HG02884 (cell line): ENCODE results near the gene SAMD8.

ENCODE experiments used
- ATAC-seq: cut with Tn5 transposase; IDR thresholded peaks from one replicate; pipeline ENCODE4 v1.9.1; 2021; ENCODE audit warnings: mild to moderate bottlenecking, moderate library complexity; ENCODE audit not compliant: unreplicated experiment

SAMD8 gene

DNA sequence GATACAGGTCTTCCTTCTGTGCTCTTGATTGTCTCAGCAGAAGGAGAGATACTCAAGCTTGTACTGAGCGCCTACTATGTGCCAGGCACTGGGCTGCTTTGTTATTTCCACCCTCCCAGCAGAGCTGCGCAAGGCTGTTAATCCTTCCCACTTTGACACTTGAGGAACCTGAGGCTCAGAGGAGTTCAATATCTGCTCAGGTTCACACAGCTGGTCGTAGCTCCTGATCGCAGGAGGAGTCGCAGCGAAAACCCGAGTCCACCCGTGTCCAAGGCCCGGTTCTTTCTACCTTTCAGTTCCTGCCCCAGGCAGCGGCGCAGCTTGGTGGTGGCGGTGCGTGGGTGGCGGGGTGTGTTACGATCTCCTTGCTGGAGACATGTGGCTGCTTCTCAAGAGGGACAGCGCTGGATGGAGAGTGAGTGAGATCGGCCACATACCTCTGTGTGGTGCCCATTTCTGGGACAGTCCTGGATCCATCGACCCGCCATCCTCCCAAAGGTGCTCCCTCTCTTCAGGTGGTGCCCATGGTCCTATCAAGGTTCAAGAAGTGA is 26.5 kb upstream of the SAMD8 start:
- no peak for ATAC-seq

DNA sequence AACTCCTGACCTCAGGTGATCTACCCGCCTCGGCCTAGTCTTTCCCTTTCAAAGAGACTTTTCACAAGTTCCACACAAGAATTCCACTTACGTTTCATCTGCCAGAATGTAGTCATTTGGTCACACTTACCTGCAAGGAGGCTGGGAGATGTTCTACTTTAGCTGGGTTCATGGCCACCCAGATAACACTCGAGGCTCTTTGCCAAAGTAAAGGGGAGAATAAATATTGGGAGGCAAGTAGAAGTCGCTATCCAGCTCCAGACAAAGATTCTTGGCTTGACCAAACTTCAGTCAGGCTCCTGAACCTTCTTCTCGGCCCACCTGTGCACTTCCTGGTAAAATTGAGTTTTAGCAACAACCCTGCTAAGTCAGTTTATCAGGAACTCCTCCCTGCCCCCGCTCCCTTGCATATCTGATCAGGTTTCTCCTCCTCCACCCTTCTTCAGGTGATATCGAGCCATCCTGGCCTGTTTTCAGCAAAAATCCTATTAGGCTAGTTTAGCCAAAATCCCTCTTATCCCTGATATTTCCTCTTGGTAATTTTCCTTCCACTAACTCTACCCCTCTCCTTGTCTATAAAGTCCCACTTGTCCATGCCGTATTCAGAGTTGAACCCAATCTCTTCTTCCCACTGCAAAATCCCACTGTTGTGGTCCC is 25.1 kb upstream of the SAMD8 start:
- ATAC-seq = no peak

DNA sequence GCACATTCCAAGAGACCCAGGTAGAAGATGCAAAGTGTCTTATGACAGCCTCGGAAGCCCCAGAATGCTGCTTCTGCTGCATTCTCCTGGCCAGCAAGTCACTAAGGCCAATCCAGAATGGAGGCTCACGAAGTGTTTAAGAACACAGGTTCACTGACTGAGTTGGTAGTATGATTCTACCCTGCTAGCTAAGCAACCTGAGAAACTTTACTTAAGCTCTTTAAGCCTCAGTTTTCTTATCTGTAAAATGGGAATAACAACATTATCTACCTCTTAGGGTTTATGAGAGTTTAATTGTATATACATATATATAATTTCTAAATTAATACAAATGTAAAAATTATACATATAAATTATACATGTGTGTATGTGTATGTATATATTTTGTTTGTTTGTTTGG is 22.8 kb upstream of the SAMD8 start:
- no peak for ATAC-seq

DNA sequence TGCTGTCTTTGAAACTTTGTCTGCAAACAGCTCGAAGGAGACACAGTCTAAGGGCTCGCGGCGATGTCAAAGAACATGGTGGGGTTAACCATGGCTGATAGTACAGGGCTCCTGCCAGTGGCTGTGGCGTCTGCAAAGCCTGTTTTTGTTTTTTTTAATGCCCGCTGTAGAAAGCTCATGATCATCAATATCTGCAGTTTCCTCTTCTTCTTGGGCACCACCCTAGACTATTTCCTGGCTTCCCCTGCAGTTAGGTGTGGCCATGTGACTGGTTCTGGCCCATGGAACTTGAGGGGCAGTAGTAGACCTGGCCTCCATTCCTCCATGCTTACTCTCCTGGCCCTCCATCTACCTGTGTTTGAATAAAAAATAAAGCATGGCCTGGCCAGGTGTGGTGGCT is 21.8 kb upstream of the SAMD8 start:
- ATAC-seq = no peak

GRCh38 chr10:75091146-75091545 is 20.3 kb upstream of the SAMD8 start:
- ATAC-seq = no peak

- no peak for ATAC-seq
Measured at GRCh38 chr10:75094465-75094864, 17.0 kb upstream of the SAMD8 start.

DNA sequence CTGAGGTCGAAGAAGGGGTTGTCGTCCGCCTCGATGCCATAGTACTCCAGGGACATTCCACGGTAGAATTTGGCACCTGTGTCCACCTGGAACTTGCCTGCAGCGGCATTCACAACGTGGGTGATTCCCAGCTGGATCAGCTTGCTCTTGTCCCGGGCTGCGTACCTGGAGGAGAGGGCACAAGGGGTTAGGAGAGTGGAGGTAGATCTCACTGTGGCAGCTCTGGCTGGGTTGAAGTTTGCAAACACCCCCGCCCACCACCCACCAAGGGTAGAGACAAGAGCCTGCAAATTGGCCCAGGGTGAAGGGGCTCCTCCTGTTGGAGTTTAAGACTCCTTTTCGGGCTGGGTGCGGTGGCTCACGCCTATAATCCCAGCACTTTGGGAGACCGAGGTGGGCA is 15.8 kb upstream of the SAMD8 start:
- ATAC-seq = no peak

DNA sequence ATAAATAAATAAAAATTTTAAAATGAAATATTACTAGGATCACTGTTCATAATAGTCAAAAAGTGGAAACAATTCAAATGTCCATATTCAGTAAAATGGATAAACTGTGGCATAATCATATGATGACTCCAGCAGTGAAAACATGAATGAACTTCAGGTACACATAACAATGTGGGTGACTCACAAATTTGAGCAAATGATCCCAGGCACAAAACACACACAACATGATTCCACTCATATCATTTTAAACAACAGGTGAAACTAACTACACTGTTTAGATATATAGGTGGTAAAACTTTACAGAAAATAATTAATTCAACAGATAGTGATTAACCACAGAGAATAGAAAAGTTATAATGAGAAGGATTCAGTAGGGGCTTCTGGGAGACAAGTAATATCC is 14.7 kb upstream of the SAMD8 start:
- ATAC-seq = no peak

DNA sequence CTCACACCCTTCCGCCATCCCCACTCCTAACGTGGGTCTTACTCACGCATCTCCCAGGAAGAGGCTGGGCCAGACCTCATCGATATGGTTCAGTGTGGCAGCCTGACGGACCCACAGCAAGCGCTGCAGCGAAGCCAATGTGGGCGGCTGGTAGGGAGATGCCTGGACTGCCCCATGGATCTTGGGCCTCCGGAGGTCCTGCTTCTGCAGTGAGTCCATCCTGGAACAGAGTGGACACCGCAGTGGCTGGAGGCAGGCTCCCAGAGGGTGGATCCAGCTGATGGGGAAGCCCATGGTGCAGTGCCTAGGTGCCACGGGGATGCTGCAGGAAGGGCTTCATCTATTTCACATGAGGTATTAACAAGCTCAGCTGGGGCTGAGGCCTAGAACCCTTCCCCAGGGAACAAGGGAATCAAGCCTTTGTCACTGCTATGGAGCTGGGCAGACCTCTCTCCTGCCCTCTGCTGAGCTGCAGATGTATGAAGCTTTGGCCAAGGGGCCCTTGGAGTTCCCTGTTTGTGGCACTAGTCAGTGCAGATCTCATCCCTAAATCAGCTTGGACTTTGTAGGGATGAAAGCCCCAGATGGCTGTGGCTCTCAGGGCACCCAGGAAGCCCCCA is 13.7 kb upstream of the SAMD8 start:
- ATAC-seq = no peak

DNA sequence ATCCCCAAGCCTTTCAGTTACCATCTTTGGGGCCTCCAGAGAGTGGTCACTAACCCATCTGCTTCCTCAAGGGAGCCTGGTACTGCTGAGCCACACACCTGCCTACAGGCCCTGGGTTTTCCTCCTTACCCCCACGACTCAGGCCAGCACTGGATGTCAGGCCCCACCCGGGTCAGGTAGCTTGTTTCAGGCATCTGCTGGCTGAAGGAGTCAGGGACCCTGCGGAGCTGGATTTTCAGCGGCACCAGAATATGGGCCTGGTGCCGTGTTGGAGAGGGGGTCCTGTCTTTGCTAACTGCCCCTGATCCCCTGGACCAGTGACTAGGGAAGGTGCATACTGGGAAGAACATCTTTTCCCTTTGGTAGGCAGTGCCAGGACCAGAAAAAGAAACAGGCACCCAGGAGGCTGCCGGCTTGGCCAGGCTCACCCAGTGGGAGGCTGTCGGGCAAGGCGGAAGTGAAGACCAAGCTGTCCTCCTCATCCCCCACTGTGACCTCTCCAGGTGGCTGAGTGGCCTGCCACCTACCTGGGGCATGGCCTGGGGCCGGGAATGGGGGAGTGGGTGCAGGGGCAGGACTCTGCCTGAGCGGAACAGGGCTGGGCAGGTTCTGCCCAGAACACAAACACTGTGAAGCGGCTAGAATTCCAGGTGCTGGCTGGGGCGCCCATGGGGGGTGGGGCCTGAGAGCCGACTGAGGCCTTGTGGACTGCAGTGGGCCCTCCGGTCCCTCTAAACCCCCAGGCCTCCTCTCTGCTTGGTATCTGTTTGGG is 12.4 kb upstream of the SAMD8 start:
- no peak for ATAC-seq

DNA sequence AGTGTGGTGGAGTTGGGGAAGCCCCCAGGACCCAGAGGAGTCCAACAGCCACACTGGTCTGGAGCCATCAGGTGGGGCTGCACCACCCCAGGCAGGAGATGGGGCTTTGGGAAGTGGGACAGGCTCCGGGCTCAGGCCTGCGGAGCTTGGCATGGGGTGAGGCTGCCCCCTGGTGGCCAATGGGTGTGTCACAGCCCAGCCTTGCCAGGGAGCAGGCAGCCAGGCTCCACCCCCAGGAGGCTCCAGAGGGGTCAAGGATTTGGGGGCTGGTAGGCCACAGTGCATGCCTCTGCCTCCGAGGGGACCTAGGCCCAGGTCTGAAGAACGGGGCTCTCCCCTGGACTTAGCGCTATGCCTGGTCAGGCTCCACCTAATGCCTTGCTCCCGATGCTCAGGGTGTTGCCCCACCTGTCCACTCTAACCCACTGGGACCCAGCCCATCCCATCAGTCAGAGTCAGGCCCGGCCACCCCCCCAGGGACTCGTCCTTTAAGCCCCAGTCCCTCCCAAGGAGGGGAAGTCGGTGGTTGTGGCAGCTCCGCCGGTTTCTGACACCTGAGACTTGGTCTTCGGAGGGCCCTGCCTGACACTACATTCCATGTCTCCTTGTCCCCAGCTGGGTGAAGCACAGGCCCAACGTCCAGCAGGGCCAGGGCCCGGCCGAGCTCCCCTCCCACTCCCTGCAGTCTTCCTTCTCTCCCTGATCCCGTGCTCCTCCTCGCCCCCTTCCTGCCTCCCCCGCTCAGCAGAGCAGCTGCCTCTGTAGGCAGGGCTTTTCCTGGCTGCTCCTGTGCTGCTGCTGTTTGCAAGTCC is 11.3 kb upstream of the SAMD8 start:
- ATAC-seq = peak; percentile 87

GRCh38 chr10:75100764-75101291 is 10.6 kb upstream of the SAMD8 start:
- no peak for ATAC-seq

DNA sequence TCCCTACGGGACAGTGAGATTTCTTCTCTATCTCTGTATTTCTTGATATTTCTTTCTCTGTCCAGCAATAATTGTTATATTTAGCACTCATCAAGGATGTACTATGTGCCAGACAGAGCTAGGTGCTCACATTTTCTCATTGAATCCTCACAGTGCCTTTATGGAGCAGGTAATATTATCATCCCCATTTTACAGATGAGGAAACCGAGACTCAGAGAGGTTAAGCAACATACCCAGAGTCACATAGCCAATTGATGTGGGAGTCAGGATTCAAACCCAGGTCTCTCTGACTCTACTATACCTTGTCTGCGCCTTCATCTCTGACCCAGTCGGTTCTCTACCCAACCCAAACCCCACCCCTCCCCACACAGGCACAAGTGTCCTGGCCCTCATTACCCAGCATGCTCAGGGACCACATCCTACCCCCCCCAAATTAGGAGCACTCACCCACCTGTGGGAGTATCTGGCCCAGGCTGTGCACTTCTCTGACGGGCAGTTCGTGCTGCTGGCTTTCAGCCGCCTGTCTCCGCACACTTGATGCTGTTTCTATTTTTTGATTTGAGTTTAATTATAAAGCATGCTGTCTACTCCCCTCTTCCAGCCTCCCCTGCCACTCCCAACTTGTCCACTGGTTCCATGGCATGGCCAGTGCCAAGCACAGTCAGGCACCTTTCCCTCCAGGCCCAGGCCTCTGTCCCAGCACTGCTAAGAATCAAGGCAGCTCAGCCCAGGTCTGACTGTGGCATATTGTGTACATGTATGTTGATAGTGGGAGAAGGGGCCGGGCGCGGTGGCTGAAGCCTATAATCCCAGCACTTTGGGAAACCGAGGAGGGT is 9.8 kb upstream of the SAMD8 start:
- ATAC-seq = no peak

GRCh38 chr10:75102830-75103673 is 8.4 kb upstream of the SAMD8 start:
- no peak for ATAC-seq

DNA sequence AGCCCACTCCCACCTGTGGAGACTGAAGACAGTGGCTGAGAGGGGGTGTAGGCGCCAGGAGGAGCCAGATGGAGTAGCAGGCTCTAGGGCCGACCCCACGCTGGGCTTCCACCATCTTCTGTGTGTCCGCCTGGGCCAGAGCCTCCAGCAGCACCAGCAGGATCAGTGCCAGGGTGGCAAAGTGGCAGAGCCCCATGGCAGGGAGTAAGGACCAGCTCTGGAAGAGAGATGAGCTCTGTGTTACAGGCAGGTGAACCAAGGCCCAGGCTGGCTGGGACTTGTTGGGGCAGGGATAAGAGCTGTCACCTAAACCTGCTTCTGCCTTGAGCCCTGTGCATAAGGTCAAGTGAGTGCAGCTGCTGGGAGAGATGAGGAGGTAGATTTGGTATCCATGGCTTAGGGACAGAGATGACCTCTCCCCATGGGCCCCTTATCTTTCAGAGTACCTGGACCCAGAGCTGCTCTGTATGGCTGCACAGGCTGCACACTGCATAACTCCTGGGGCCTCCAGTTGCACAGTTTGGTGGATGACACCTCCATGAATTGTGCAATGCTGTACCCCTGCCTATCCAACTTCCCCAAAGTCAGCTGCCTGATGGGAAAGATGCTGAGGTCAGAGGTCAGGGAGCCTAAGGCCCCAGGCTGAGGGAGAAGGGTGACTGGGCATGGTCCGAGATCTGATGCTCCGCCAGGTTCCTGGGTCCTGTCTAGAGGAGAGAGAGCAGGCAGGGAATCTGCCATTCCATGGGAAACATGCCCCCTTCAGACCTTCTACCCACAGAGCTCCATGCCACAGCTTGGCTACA is 7.4 kb upstream of the SAMD8 start:
- no peak for ATAC-seq

DNA sequence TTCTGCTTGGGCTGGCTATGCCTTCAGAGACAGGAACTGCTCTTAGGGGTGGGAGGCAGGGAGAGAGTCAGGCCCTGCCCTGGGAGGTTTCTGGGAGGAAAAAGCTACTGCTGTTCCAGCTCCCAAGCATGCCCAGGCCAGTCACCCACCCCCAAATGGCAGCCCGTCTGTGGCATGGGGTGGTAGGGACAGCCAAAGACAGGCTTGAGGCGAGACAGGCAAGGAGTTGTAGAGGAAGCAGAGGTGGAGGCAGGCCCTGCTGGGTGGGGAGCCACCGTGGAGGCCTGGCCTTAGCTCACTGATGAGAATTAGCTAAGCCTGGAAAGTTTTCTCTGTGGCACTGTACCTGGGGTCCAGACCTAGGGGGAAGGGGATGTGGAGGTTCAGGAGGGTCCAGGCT is 6.6 kb upstream of the SAMD8 start:
- no peak for ATAC-seq

DNA sequence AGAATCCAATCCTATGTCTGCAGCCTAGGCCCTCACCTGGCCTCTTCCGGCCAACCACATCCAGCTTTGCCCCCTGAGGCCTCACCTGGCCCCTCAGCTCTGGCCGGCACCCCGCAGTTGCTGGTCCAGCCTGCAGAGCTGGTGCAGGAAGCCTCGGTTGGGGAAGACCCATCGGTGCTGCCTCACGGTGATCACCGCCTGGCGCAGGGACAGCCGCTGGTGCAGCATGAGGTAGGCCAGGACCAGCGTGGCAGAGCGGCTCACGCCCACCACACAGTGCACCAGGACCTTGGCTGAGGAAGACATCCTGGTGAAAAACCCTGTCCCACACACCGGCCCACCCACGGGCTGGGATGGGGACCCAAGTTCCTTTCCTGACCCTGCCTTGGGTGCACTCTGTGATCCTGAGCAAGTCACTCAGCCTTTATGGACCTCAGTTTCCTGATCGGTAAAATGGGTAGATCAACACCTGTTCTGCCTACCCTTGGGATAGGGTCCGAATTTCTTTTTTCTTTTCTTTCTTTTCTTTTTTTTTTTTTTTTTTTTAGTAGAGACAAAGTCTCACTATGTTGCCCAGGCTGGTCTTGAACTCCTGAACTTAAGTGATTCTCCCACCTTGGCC is 5.8 kb upstream of the SAMD8 start:
- no peak for ATAC-seq

DNA sequence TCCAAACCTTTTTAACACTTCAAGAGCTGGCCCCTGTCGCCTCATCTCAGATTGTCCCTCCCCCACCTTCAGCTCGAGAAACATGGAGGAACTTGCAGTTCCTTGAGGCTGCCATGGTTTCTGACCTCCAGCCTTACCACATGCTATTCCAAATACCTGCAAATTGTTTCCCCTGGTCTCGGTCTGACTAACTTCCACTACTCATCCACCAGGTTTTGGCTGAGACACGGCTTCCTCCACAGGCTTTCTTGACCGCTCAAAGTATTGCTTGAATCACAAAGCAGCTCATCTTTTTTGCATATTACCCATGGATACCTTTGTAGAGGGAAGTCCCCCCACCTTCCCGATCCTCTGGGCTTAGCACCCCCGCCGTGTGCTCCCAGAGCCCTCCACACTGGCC is 5.2 kb upstream of the SAMD8 start:
- ATAC-seq = no peak
